HepG2 (cell line): ENCODE data around the gene CNTN4.

Source experiments
- CBX1 ChIP-seq: IDR thresholded peaks from one replicate; pipeline ENCODE4 v1.6.1; 2016; ENCODE audit warnings: antibody characterized with exemption, low read depth
- RAD21 ChIP-seq: fragments of 450-650 bp; formaldehyde crosslinking; IDR thresholded peaks from 2 replicates; pipeline ENCODE4 v1.5.0; 2020; ENCODE audit warnings: mild to moderate bottlenecking
- ZNF124 ChIP-seq: sonication (generic); formaldehyde crosslinking; IDR thresholded peaks from 2 replicates; pipeline ENCODE4 v1.4.0; 2020; ENCODE audit warnings: missing genetic modification reagents
- ZNF251 ChIP-seq: sonication (generic); formaldehyde crosslinking; IDR thresholded peaks from 2 replicates; pipeline ENCODE4 v1.9.0; 2021; ENCODE audit warnings: mild to moderate bottlenecking, missing genetic modification reagents
- TF ChIP-seq, protein P1 (sequence below): sonication (generic); formaldehyde crosslinking; IDR thresholded peaks from 2 replicates; pipeline ENCODE4 v1.8.1; 2022; ENCODE audit warnings: mild to moderate bottlenecking, missing genetic modification reagents

DNA sequence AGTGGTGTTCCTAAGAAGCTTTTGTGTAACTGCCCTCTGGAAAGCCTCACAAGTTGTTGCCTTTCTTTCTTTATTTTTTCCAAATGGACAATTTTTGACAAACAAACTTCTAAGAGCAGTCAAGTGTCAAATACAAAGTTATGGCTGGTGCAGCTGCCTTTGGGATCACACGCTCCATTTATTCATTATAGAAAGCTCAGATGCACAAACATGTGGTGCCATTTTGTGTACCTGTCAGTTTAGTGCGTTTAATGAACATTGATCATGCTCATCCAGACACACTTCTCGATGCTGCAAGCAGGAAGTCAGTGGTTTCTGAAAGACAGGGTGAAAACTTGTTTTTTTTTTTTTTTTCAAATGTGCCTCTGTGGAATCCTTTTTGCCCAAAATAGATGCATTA, 324.5 kb downstream of the CNTN4 start:
- TF ChIP-seq, protein P1, sequence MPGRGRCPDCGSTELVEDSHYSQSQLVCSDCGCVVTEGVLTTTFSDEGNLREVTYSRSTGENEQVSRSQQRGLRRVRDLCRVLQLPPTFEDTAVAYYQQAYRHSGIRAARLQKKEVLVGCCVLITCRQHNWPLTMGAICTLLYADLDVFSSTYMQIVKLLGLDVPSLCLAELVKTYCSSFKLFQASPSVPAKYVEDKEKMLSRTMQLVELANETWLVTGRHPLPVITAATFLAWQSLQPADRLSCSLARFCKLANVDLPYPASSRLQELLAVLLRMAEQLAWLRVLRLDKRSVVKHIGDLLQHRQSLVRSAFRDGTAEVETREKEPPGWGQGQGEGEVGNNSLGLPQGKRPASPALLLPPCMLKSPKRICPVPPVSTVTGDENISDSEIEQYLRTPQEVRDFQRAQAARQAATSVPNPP (CRISPR knock-in tag): no peak
- TF ChIP-seq ZNF124 (CRISPR knock-in tag) (no peak), CBX1 (no peak), ZNF251 (CRISPR knock-in tag) (no peak), RAD21 (CRISPR knock-in tag) (no peak)
